LNCaP clone FGC (cell line): ENCODE measurements around the gene DRICH1.
A peak's percentile ranks its signal among the peaks of the same experiment; 100 is the strongest.
"Not testable (repeated sequence)": the region's sequence is repeated elsewhere in the genome, so short reads cannot be mapped to it uniquely, and the experiment has no call there.

Source experiments
- DNase-seq: peaks from one replicate; pipeline ENCODE4 v3.0.0-alpha.2; 2011; ENCODE audit warnings: low read depth
- H3K4me3 ChIP-seq: 2 replicates; pipeline ENCODE4 v1.5.1; 2011; ENCODE audit warnings: mild to moderate bottlenecking, low read depth, low read length, control low read depth
- CTCF ChIP-seq: IDR thresholded peaks from 2 replicates; pipeline ENCODE4 v1.5.1; 2012; ENCODE audit warnings: mild to moderate bottlenecking; ENCODE audit not compliant: control insufficient read depth, insufficient read depth; ENCODE audit errors: extremely low read depth

DRICH1 gene

GRCh38 chr22:23598805-23599518 is 33.2 kb downstream of the DRICH1 start:
- H3K4me3 ChIP-seq: no peak overlapping the region
- TF ChIP-seq CTCF: no peak
- no peak for DNase-seq

GRCh38 chr22:23597576-23598268 is 34.4 kb downstream of the DRICH1 start:
- DNase-seq, H3K4me3 ChIP-seq: not testable (repeated sequence)

GRCh38 chr22:23595904-23596303 is 36.2 kb downstream of the DRICH1 start:
- not testable (repeated sequence) for DNase-seq, H3K4me3 ChIP-seq

GRCh38 chr22:23591846-23592245 is 40.3 kb downstream of the DRICH1 start:
- DNase-seq: no peak
- no peak overlapping the region for H3K4me3 ChIP-seq
- no peak for TF ChIP-seq CTCF

GRCh38 chr22:23591201-23591791 is 40.8 kb downstream of the DRICH1 start:
- peak; percentile 84 for TF ChIP-seq CTCF
- H3K4me3 ChIP-seq: no peak overlapping the region
- peak; percentile 25 for DNase-seq

GRCh38 chr22:23583836-23584235 is 48.3 kb downstream of the DRICH1 start:
- DNase-seq: no peak
- no peak for TF ChIP-seq CTCF
- H3K4me3 ChIP-seq: no peak overlapping the region

- H3K4me3 ChIP-seq: no peak overlapping the region
- TF ChIP-seq CTCF: no peak
- no peak for DNase-seq
Observed at GRCh38 chr22:23583153-23583552, 49.0 kb downstream of the DRICH1 start.

GRCh38 chr22:23581260-23581650 is 50.9 kb downstream of the DRICH1 start:
- no peak for DNase-seq
- no peak for TF ChIP-seq CTCF
- H3K4me3 ChIP-seq: no peak overlapping the region
